Uterus (tissue), 4 donors: ENCODE results near the gene LMX1A. TPM values are rescaled to one million over a fixed set of nuclear protein-coding genes. Genes with fewer than 3 reads are reported as not detected.

Experiments
- DNase-seq, 2 donors: peaks; one replicate each; pipeline ENCODE4 v3.0.0-alpha.2; 2019 to 2020
- H3K27ac ChIP-seq, 2 donors: fragments of 200-600 bp; sonication (generic); 1 replicate in 1 of 2; 2 replicates in 1 of 2; pipeline ENCODE4 v1.5.1; 2016 to 2018
- H3K27me3 ChIP-seq, 2 donors: fragments of 200-600 bp; sonication (generic); one replicate each; pipeline ENCODE4 v1.5.1; 2018 to 2019; ENCODE audit warnings: control low read depth in 1 of 2
- H3K36me3 ChIP-seq, 2 donors: fragments of 200-600 bp; sonication (generic); one replicate each; pipeline ENCODE4 v1.5.1; 2019; ENCODE audit warnings: control low read depth in 1 of 2
- H3K4me1 ChIP-seq, 2 donors: fragments of 200-600 bp; sonication (generic); one replicate each; pipeline ENCODE4 v1.5.1; 2018 to 2019; ENCODE audit warnings: control low read depth in 1 of 2
- H3K4me3 ChIP-seq, 2 donors: fragments of 200-600 bp; sonication (generic); 1 replicate in 1 of 2; 2 replicates in 1 of 2; pipeline ENCODE4 v1.5.1; 2018 to 2019; ENCODE audit warnings: mild to moderate bottlenecking in 1 of 2
- H3K9me3 ChIP-seq, 2 donors: fragments of 200-600 bp; sonication (generic); one replicate each; pipeline ENCODE4 v1.5.1; 2019; ENCODE audit warnings: control low read depth in 1 of 2
- CTCF ChIP-seq, 4 experiments: fragments of 200-600 bp in 2 of 4; fragments of 450-650 bp in 2 of 4; sonication (generic) in 2 of 4; IDR thresholded peaks; one replicate each; pipeline ENCODE4 v1.5.1; 2016 to 2019; ENCODE audit warnings: antibody characterized with exemption in 4 of 4, mild to moderate bottlenecking in 2 of 4, moderate library complexity in 1 of 4
- POLR2A ChIP-seq, 2 donors: fragments of 450-650 bp; IDR thresholded peaks; one replicate each; pipeline ENCODE4 v1.6.1; 2016; ENCODE audit warnings: antibody characterized with exemption in 2 of 2, mild to moderate bottlenecking in 1 of 2, moderate library complexity in 1 of 2
- intact Hi-C: fragments of 100-400 bp; cut with DNase I; formaldehyde crosslinking; loops from one replicate; pipeline ENCODE4 v1.15.1; 2023; ENCODE audit warnings: low total_unique reads
- total RNA-seq, 4 donors: library from RNA; depleted of rRNA in 3 of 4; stranded (reverse); fragments of >200 nt in 3 of 4; gene quantifications; one replicate each; pipeline versions ENCODE4 v1.1.0 to v1.2.4, GENCODE V29; 2014 to 2023
- donor health status: DM: yes; HTN: yes; CAD: no.

The LMX1A gene
- total RNA-seq, 4 donors from 2014 or later, result 0.41 TPM; not detected in 3

GRCh38 chr1:165187031-165188009 is 169.2 kb downstream of the LMX1A start:
- DNase-seq, result no peak
- H3K4me3 ChIP-seq, result no peak overlapping the region
- H3K36me3 ChIP-seq, result no peaks in the 10 kb centered on the region
- no peak overlapping the region for H3K27ac ChIP-seq
- intact Hi-C loops, result no loop called here
- H3K27me3 ChIP-seq, result no peaks in the 10 kb centered on the region
- TF ChIP-seq POLR2A (IDR thresholded peaks at IDR 0.05) (no peak), CTCF (IDR thresholded peaks at IDR 0.05) (no peak)
- no peaks in the 10 kb centered on the region for H3K9me3 ChIP-seq
- H3K4me1 ChIP-seq, result no peaks in the 10 kb centered on the region

- DNase-seq, result no peak
- Histone ChIP-seq H3K27ac (no peak overlapping the region), H3K36me3 (no peaks in the 10 kb centered on the region), H3K4me3 (no peak overlapping the region), H3K4me1 (no peaks in the 10 kb centered on the region), H3K9me3 (no peaks in the 10 kb centered on the region), H3K27me3 (no peaks in the 10 kb centered on the region)
- no peak for TF ChIP-seq CTCF (IDR thresholded peaks at IDR 0.05)
- no peak for TF ChIP-seq POLR2A (IDR thresholded peaks at IDR 0.05)
- intact Hi-C loops, result no loop called here
Measured at GRCh38 chr1:165185161-165185889, 171.2 kb downstream of the LMX1A start.

GRCh38 chr1:165182975-165183374 is 173.5 kb downstream of the LMX1A start:
- Histone ChIP-seq H3K4me3 (no peak overlapping the region), H3K9me3 (no peaks in the 10 kb centered on the region), H3K27ac (no peak overlapping the region), H3K4me1 (no peaks in the 10 kb centered on the region), H3K27me3 (no peaks in the 10 kb centered on the region), H3K36me3 (no peaks in the 10 kb centered on the region)
- DNase-seq, result no peak
- TF ChIP-seq CTCF (IDR thresholded peaks at IDR 0.05) (no peak), POLR2A (IDR thresholded peaks at IDR 0.05) (no peak)
- intact Hi-C loops, result no loop called here

GRCh38 chr1:165179306-165179705 is 177.2 kb downstream of the LMX1A start:
- H3K27ac ChIP-seq, result no peak overlapping the region
- no peak for TF ChIP-seq POLR2A (IDR thresholded peaks at IDR 0.05)
- TF ChIP-seq CTCF (IDR thresholded peaks at IDR 0.05), result no peak

GRCh38 chr1:165174491-165174890 is 182.0 kb downstream of the LMX1A start:
- no peaks in the 10 kb centered on the region for H3K4me1 ChIP-seq
- H3K27ac ChIP-seq, result no peak overlapping the region
- no peak for DNase-seq
- TF ChIP-seq CTCF (IDR thresholded peaks at IDR 0.05) (no peak), POLR2A (IDR thresholded peaks at IDR 0.05) (no peak)
- H3K27me3 ChIP-seq, result no peaks in the 10 kb centered on the region
- intact Hi-C loops, result no loop called here
- no peaks in the 10 kb centered on the region for H3K9me3 ChIP-seq
- no peak overlapping the region for H3K4me3 ChIP-seq
- no peaks in the 10 kb centered on the region for H3K36me3 ChIP-seq

More at GRCh38 chr1:165179306-165179705, 177.2 kb downstream of the LMX1A start:
- H3K36me3 ChIP-seq, result no peaks in the 10 kb centered on the region
- H3K9me3 ChIP-seq, result no peaks in the 10 kb centered on the region
- intact Hi-C loops, result no loop called here
- no peaks in the 10 kb centered on the region for H3K27me3 ChIP-seq
- DNase-seq, result no peak
- no peaks in the 10 kb centered on the region for H3K4me1 ChIP-seq
- H3K4me3 ChIP-seq, result no peak overlapping the region
